Left lobe of liver (tissue), 2 donors: ENCODE measurements around the gene IRF6. TPM values are rescaled to one million over a fixed set of nuclear protein-coding genes. Genes with fewer than 3 reads are reported as not detected.

Experiments
- ATAC-seq: fragments of 200-7000 bp; cut with Tn5 transposase; one replicate; pipeline ENCODE4 v1.9.1; 2020; ENCODE audit warnings: mild to moderate bottlenecking, moderate library complexity
- DNase-seq: peaks from one replicate; pipeline ENCODE4 v3.0.0-alpha.2; 2020; ENCODE audit warnings: low spot score
- total RNA-seq: library from RNA; stranded (reverse); gene quantifications from one replicate; pipeline ENCODE4 v1.2.1, GENCODE V29; 2021
- donor health status: DM: no; HTN: no; CAD: no; lungs with moderate emphysema.
- donor health status: DM: no; HTN: yes; CAD: no.

Gene IRF6
- total RNA-seq: 30.0 TPM

GRCh38 chr1:209805875-209806760 lies at the start of gene IRF6:
Gene IRF6 (minus strand): TSS chr1:209806142. CDS start chr1:209801413, 4,729 bp downstream.
- ATAC-seq: peak; percentile 82
- DNase-seq: peak; percentile 95

DNA sequence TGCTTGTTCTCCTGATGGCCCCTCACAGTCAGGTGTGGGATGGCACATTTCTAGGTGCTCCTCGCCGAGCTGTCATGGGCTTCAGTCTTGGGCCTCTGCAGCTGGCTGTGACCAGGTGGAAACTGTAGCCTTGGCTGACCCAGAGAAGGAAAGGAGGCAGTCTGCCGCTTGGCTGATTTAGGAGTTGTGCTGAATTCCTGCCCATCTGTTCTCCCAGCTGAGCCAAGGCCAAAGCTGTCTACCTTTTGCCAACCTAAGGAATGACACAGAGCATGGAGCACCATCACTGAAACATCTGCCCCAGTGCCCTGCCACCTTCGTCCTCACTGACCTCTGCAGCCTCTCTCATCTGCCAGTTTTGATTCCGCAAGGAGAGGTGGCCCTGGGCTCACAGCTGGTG lies 49.7 kb upstream of the IRF6 start:
- peak; percentile 51 for ATAC-seq
- no peak for DNase-seq

DNA sequence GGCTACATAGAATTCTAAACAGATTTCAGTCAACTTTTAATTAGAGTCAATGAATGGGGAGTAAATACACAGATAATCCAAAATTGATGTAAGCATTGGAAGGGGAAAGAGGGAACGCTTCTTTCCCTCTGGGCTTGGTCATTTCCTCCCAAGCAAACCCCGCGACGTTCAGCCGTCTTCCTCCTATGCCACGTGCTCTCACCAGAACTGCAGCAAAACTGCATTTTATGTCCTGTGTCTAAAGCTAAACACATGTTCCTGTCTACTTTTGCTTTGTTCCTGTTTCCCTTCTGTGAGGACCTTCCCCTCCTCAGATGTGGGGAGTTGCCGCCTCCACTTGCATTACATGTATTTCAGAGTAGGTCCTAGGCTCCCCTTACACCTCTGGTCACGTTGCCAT lies 49.1 kb upstream of the IRF6 start:
- DNase-seq (no peak), ATAC-seq (no peak)

DNA sequence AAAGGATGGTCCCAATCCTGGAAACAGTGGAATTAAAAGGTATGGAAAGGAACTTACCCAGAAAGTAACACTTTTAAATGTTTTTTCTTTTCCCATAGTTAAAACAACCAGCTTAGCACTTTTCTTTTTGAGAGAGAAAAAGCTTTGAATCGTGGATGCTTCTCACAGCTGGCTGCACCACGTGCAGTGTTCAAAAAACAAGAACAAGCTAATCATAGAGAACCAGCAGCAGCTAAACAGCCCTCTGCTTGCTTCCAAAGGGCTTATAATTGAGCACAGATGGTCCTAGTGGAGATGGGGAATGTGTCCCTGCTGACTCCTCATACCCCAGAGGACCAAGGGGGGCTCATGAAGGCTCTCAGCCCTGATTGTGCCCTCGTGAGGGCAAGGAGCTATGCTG lies 48.3 kb upstream of the IRF6 start:
- ATAC-seq (no peak), DNase-seq (no peak)

DNA sequence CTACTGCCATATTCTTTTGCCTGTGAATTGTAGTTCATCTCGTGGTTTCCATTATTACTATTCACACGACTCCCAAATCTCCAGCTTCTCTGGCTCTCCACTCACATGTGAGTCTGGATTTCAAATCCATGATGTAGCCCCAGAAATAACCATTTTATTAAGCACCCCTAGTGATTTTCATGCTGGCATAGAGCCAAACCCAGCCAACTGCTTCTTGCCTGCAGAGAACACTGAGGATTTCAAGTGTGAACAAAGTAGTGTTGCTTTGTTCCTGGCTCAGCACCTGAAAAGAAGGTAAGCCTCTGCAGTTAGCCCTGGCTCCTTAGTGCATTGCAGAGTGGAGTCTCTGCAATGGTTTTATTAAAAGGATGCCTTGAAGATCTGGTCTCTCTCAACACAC lies 47.7 kb upstream of the IRF6 start:
- ATAC-seq (no peak), DNase-seq (no peak)

GRCh38 chr1:209850342-209850979 lies 44.5 kb upstream of the IRF6 start:
- DNase-seq (no peak), ATAC-seq (peak; percentile 60)

DNA sequence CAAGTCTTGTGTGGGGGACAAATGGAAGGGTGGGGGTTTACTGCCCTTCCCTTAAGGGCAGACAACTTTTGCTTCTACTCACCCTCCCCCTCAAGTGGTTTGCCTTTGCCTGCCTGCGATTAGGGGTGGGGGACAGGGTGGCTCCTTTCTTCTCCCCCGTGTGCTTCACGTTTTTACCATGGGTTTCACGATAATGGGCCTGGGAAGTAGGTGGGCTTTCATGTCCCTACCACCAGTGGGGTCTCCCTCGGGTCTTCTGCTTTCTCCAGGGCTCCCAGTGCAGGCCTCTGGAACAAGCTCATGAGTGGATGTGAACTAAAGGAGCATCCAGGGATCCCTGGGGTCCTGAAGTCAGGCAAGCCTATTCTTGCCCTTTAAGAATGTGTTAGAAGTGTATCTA lies 43.4 kb upstream of the IRF6 start:
- DNase-seq: no peak
- no peak for ATAC-seq

- no peak for ATAC-seq
- no peak for DNase-seq
Measured at GRCh38 chr1:209845408-209845725, 39.4 kb upstream of the IRF6 start.

GRCh38 chr1:209844695-209845407 lies 38.9 kb upstream of the IRF6 start:
- DNase-seq (no peak), ATAC-seq (no peak)

- DNase-seq: no peak
- no peak for ATAC-seq
Measured at GRCh38 chr1:209840611-209841010, 34.7 kb upstream of the IRF6 start.

DNA sequence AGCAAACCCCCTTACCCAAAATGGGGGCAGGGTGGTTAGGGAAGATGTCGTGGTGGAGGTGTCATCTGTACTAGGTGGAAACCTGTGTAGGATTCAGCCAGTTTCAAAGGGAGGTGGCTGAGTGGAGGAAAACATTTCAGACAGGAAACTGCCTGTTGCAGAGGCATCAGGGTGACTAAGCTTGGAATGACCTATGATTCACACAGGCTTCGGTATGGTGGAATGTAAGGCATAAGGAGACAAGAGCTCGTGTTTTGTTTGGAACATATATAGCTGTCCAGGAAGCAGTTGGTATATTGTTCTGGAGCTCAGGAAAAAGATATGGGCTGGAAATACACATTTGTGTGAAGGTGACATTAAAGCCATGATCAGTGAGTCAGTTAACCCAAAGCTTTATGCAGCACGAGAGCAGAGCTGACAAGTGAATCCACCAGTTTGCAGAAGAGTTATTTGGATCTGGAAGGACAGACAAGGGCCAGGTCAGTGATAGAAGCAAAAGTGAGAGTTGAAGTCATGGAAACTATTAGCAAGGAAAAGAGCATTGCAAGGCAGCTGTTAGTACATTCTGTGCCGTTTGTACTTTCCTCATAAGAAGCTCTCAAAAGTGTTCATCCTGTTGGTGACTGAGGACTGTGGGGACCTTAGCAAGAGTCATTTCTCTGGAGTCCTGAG lies 34.1 kb upstream of the IRF6 start:
- DNase-seq (no peak), ATAC-seq (peak; percentile 37)

DNA sequence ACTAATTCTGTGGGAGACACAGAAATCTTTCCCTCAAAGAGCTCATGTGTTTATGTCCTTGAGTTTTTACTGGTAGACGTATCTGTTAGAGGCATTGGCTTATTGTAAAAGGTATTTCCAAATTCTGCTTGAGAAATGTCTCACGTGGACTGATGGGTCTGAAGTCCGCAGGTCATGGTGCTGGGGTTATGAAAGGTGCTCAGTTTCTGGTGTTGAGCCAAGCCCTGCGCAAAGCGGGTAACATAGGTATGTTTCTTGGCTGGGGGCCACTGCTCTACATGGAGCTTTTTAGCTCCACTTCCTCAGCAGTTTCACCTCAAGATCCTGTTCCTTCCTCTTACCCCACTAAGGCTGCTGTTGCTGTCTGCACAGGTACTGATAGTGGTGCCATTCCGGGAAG lies 32.6 kb upstream of the IRF6 start:
- DNase-seq: peak; percentile 92
- ATAC-seq: peak; percentile 84

DNA sequence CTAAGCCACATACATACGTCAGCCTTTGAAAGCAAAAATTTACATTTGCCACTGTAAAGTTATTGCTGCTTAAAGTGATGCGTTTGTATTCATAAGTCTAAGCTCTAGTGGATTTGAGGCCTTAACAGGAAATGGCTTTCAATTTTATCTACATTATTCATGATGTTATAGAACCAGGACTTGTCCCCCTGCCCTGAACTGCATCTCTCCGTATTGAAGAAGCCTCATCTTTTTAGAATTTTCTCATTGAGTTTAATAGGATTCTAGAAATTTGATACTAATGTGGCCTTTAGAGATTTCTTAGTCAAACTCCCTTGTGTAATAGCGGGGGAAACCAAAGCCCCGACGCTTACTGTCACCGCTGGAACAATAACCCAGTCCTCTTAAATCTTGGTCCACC lies 31.7 kb upstream of the IRF6 start:
- DNase-seq (no peak), ATAC-seq (no peak)

GRCh38 chr1:209835782-209836298 lies 29.9 kb upstream of the IRF6 start:
- DNase-seq (no peak), ATAC-seq (no peak)

DNA sequence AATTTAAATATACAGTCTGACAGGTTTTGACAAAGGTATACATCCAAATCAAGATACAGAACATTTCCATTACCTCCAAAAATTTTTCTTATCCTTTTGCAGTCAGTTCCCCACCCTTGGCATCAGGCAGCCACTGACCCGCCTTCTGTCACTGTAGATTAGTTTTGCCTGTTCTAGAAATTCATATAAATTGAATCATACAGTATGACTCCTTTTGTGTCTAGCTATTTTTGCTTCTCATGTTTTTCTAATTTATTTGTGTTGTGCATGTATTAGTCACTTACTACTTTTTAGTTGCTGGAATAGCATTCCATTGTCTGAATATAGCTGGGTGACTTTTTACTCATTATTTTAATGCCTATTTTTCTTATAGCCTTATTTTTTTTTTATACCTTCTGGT lies 25.7 kb upstream of the IRF6 start:
- ATAC-seq: no peak

DNA sequence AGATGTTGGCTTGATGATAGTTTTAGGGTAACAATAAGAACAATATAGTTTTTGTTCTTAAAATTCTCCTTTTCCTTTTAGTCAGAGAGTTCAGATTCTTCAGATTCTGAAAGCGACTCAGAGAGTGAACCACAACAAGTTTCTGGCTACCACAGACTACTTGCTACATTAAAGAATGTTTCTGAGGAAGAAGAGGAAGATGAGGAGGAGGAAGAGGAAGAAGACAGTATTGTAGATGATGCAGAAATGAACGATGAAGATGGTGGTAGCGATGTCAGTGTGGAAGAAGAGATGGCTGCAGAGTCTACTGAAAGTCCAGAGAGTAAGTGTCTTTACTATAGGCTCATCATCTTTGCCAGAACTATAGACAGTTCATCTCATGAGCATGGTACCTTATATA lies 24.8 kb upstream of the IRF6 start:
- ATAC-seq: no peak

More for the DNA sequence above, 25.7 kb upstream of the IRF6 start:
- DNase-seq: no peak

DNA sequence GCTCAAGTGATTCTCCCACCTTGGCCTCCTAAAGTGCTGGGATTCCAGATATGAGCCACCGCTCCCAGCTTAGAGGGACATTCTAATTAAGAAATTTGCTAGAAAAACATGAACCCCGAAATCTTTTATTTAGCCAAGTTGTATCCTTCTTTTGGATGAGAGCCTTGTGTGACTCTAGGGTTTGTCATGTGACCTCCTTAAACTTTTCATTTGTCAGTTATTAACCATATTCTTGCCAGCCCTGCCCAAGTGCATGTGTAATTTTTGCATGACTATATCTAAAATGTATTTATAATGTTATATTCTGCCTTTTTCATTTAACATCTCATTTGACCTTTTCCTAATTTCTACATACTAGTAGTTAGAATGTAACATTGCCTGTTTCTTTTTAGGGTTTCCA lies 23.8 kb upstream of the IRF6 start:
- DNase-seq (no peak), ATAC-seq (no peak)

More for the DNA sequence above, 24.8 kb upstream of the IRF6 start:
- no peak for DNase-seq

GRCh38 chr1:209827384-209828262 lies 21.7 kb upstream of the IRF6 start, which contains the start of gene UTP25:
Gene UTP25 (plus strand): TSS chr1:209827972. CDS start chr1:209828064, 92 bp downstream.
- peak; percentile 94 for DNase-seq
- ATAC-seq: peak; percentile 98

GRCh38 chr1:209825591-209826434 lies 19.9 kb upstream of the IRF6 start:
- ATAC-seq (no peak), DNase-seq (no peak)
